IMR-90 (cell line): ENCODE measurements around the gene FAM53B. TPM values are rescaled to one million over a fixed set of nuclear protein-coding genes. Genes with fewer than 3 reads are reported as not detected.

Source experiments
- ATAC-seq: fragments of 200-7000 bp; cut with Tn5 transposase; 2 replicates; pipeline ENCODE4 v1.9.1; 2020; ENCODE audit warnings: low read depth, mild to moderate bottlenecking, moderate library complexity
- BruUV-seq: library from RNA; stranded (reverse); fragments of 400-500 nt; replicated peaks from 2 replicates; lab custom pipeline; 2021; lab: Mats Ljungman, UMichigan
- CTCF ChIA-PET: fragments of 300-600 bp; formaldehyde crosslinking; extraction: SDS; loops from one replicate; lab custom pipeline; 2021; ENCODE audit warnings: antibody characterized with exemption; lab: Yijun Ruan, JAX
- POLR2A ChIA-PET: fragments of 300-600 bp; sonication (Branson Sonifier 250); formaldehyde crosslinking; loops from one replicate; lab custom pipeline; 2022; ENCODE audit warnings: antibody characterized with exemption; ENCODE audit not compliant: unreplicated experiment; lab: Charles Lee
- DNase-seq: peaks from one replicate; pipeline ENCODE4 v3.0.0; 2013
- H2AFZ ChIP-seq: replicated peaks from 2 replicates; pipeline ENCODE3; 2013; ENCODE audit warnings: low read length, mild to moderate bottlenecking; ENCODE audit not compliant: poor library complexity
- H2AK5ac ChIP-seq: 2 replicates; pipeline ENCODE4 v1.6.1; 2013; ENCODE audit warnings: low read depth, low read length, inconsistent platforms
- H2AK9ac ChIP-seq: replicated peaks from 2 replicates; pipeline ENCODE3; 2013; ENCODE audit warnings: mild to moderate bottlenecking, low read depth, low read length, moderate library complexity; ENCODE audit not compliant: poor library complexity
- H2BK120ac ChIP-seq: 2 replicates; pipeline ENCODE4 v1.6.1; 2013; ENCODE audit warnings: low read depth, low read length, inconsistent platforms
- H2BK15ac ChIP-seq: 3 replicates; pipeline ENCODE4 v1.6.1; 2013; ENCODE audit warnings: low read depth, low read length, inconsistent platforms
- H2BK20ac ChIP-seq: 2 replicates; pipeline ENCODE4 v1.6.1; 2013; ENCODE audit warnings: low read depth, mild to moderate bottlenecking, inconsistent platforms, low read length, moderate library complexity
- H2BK5ac ChIP-seq: 2 replicates; pipeline ENCODE4 v1.6.1; 2013; ENCODE audit warnings: mild to moderate bottlenecking, low read depth, low read length, inconsistent platforms; ENCODE audit not compliant: poor library complexity, severe bottlenecking
- H3K14ac ChIP-seq: replicated peaks from 2 replicates; pipeline ENCODE4 v1.6.1; 2013; ENCODE audit warnings: low read depth, low read length, inconsistent platforms
- H3K18ac ChIP-seq: 2 replicates; pipeline ENCODE4 v1.6.1; 2013; ENCODE audit warnings: low read depth, low read length, control low read depth
- H3K23ac ChIP-seq: 2 replicates; pipeline ENCODE4 v1.6.1; 2013; ENCODE audit warnings: low read depth, low read length, inconsistent platforms
- H3K27ac ChIP-seq: 2 replicates; pipeline ENCODE4 v1.5.1; 2013; ENCODE audit warnings: mild to moderate bottlenecking, control low read depth, low read length; ENCODE audit not compliant: insufficient read depth
- H3K27me3 ChIP-seq: 2 replicates; pipeline ENCODE4 v1.6.1; 2013; ENCODE audit warnings: low read length; ENCODE audit not compliant: control insufficient read depth, insufficient read depth
- H3K36me3 ChIP-seq: 2 replicates; pipeline ENCODE4 v1.6.1; 2013; ENCODE audit warnings: low read length, mixed read lengths; ENCODE audit not compliant: control insufficient read depth, insufficient read depth
- H3K4ac ChIP-seq: 2 replicates; pipeline ENCODE4 v1.6.1; 2013; ENCODE audit warnings: low read depth, low read length, inconsistent platforms
- H3K4me1 ChIP-seq: 2 replicates; pipeline ENCODE4 v1.6.1; 2013; ENCODE audit warnings: low read length, mixed read lengths; ENCODE audit not compliant: control insufficient read depth, insufficient read depth
- H3K4me2 ChIP-seq: 2 replicates; pipeline ENCODE4 v1.6.1; 2013; ENCODE audit warnings: low read depth, mild to moderate bottlenecking, control low read depth, low read length, moderate library complexity
- H3K4me3 ChIP-seq: 2 replicates; pipeline ENCODE4 v1.5.1; 2013; ENCODE audit warnings: low read depth, mild to moderate bottlenecking, control low read depth, low read length, moderate library complexity; ENCODE audit not compliant: insufficient read depth
- H3K56ac ChIP-seq: 2 replicates; pipeline ENCODE4 v1.6.1; 2013; ENCODE audit warnings: low read length, inconsistent platforms; ENCODE audit not compliant: insufficient read depth; ENCODE audit errors: extremely low read depth
- H3K79me1 ChIP-seq, 2 experiments: 2 replicates each; pipeline ENCODE4 v1.6.1; 2013; ENCODE audit warnings: low read length in 2 of 2, inconsistent platforms in 1 of 2, low read depth in 1 of 2
- H3K9ac ChIP-seq: 2 replicates; pipeline ENCODE4 v1.6.1; 2013; ENCODE audit warnings: low read depth, low read length, control low read depth
- H3K9me1 ChIP-seq: 2 replicates; pipeline ENCODE4 v1.6.1; 2013; ENCODE audit warnings: low read length, inconsistent platforms; ENCODE audit not compliant: insufficient read depth
- H3K9me3 ChIP-seq: 2 replicates; pipeline ENCODE4 v1.6.1; 2013; ENCODE audit warnings: low read length; ENCODE audit not compliant: control insufficient read depth, insufficient read depth
- H4K20me1 ChIP-seq: 2 replicates; pipeline ENCODE4 v1.6.1; 2013; ENCODE audit warnings: low read length, inconsistent platforms; ENCODE audit not compliant: insufficient read depth
- H4K5ac ChIP-seq: 2 replicates; pipeline ENCODE4 v1.6.1; 2013; ENCODE audit warnings: mild to moderate bottlenecking, low read depth, low read length, control low read depth
- H4K8ac ChIP-seq, 2 experiments: 2 replicates each; pipeline ENCODE4 v1.6.1; 2013; ENCODE audit warnings: low read depth in 2 of 2, low read length in 2 of 2, control low read depth in 1 of 2, inconsistent platforms in 1 of 2
- H4K91ac ChIP-seq: 2 replicates; pipeline ENCODE4 v1.6.1; 2013; ENCODE audit warnings: low read depth, low read length, inconsistent platforms; ENCODE audit not compliant: insufficient read depth
- CEBPB ChIP-seq: IDR thresholded peaks from 2 replicates; pipeline ENCODE4 v1.6.1; 2012; ENCODE audit warnings: low read depth, low read length, improper control_type of control experiment
- CHD1 ChIP-seq: IDR thresholded peaks from 2 replicates; pipeline ENCODE4 v1.6.1; 2012; ENCODE audit warnings: low read depth, low read length, improper control_type of control experiment
- ELK1 ChIP-seq: fragments of 150-350 bp; IDR thresholded peaks from 2 replicates; pipeline ENCODE4 v1.6.1; 2016; ENCODE audit warnings: low read depth, mild to moderate bottlenecking, low read length, moderate library complexity, borderline replicate concordance
- FOS ChIP-seq: fragments of 150-350 bp; IDR thresholded peaks from 2 replicates; pipeline ENCODE4 v1.6.1; 2016; ENCODE audit warnings: low read depth, low read length
- MAFK ChIP-seq: IDR thresholded peaks from 2 replicates; pipeline ENCODE4 v1.6.1; 2012; ENCODE audit warnings: low read depth, low read length, improper control_type of control experiment
- MAZ ChIP-seq: IDR thresholded peaks from 2 replicates; pipeline ENCODE4 v1.6.1; 2012; ENCODE audit warnings: low read depth, mild to moderate bottlenecking, low read length, improper control_type of control experiment, moderate library complexity, borderline replicate concordance
- MXI1 ChIP-seq: IDR thresholded peaks from 2 replicates; pipeline ENCODE4 v1.6.1; 2012; ENCODE audit warnings: low read depth, mild to moderate bottlenecking, low read length, moderate library complexity, borderline replicate concordance
- RCOR1 ChIP-seq: IDR thresholded peaks from 2 replicates; pipeline ENCODE4 v1.6.1; 2012; ENCODE audit warnings: mild to moderate bottlenecking, low read length, improper control_type of control experiment; ENCODE audit not compliant: insufficient replicate concordance
- RFX5 ChIP-seq: IDR thresholded peaks from 2 replicates; pipeline ENCODE4 v1.8.0; 2012; ENCODE audit warnings: low read depth, mild to moderate bottlenecking, low read length, moderate library complexity
- SMC3 ChIP-seq: fragments of 150-350 bp; IDR thresholded peaks from 2 replicates; pipeline ENCODE4 v1.6.1; 2016; ENCODE audit warnings: low read depth, mild to moderate bottlenecking, antibody characterized with exemption, low read length, moderate library complexity
- USF2 ChIP-seq: fragments of 150-350 bp; IDR thresholded peaks from 2 replicates; pipeline ENCODE4 v1.6.1; 2017; ENCODE audit warnings: mild to moderate bottlenecking, antibody characterized with exemption, low read length, low read depth
- WGBS, 2 experiments: methylation state at CpG; one replicate each; pipeline versions ENCODE4 v1.1.5 to v1.1.7; 2013; ENCODE audit warnings: missing lambda C conversion rate in 2 of 2; ENCODE audit not compliant: insufficient read length in 1 of 2; ENCODE audit errors: extremely low coverage in 2 of 2; 5-methylcytosine and 5-hydroxymethylcytosine counted together
- dilution Hi-C: fragments of 300-500 bp; cut with HindIII; formaldehyde crosslinking; loops from one replicate; pipeline ENCODE4 v1.14.3; 2018; ENCODE audit warnings: low sequenced_read_pairs; ENCODE audit not compliant: unreplicated experiment
- in situ Hi-C: fragments of 300-500 bp; cut with MboI; formaldehyde crosslinking; loops from 3 replicates; pipeline ENCODE4 v1.14.3; 2019; ENCODE audit warnings: low sequenced_read_pairs, inconsistent platforms, mixed read lengths
- intact Hi-C: fragments of 100-400 bp; cut with micrococcal nuclease; formaldehyde crosslinking; loops from 2 replicates; pipeline ENCODE4 v1.10.0; 2022
- polyA plus RNA-seq, 3 experiments: library from polyadenylated mRNA; depleted of rRNA; stranded (reverse); fragments of >200 nt; gene quantifications; 2 replicates each; pipeline ENCODE4 v1.2.3, GENCODE V29; 2012; ENCODE audit warnings: low replicate concordance in 1 of 3
- total RNA-seq: library from RNA; depleted of rRNA; stranded (reverse); fragments of >200 nt; gene quantifications from 2 replicates; pipeline ENCODE4 v1.2.3, GENCODE V29; 2012

FAM53B gene
- total and polyA plus RNA-seq, 2 of the 4 experiments (the other 2 are of a cell fraction) = 3.8 to 5.7 TPM

GRCh38 chr10:124616836-124617130 is 127.4 kb downstream of the FAM53B start:
- Histone ChIP-seq H3K9me1 (no peaks in the 10 kb centered on the region), H3K27me3 (no peaks in the 10 kb centered on the region), H4K91ac (no peak overlapping the region), H3K9me3 (no peaks in the 10 kb centered on the region), H2BK5ac (no peak overlapping the region), H2BK20ac (no peak overlapping the region), H3K4ac (no peak overlapping the region), H3K14ac (no peak overlapping the region), H2AK5ac (no peak overlapping the region), H3K23ac (no peak overlapping the region), H3K36me3 (no peaks in the 10 kb centered on the region), H2AFZ (no peak overlapping the region), H3K4me1 (peaks cover 2% of the 10 kb centered on the region; the same call in 1 of the 2 replicates), H3K4me2 (no peak overlapping the region), H3K56ac (no peak overlapping the region), H3K27ac (no peak overlapping the region), H4K5ac (no peak overlapping the region), H2BK15ac (no peak overlapping the region), H3K79me1 (no peaks in the 10 kb centered on the region), H2AK9ac (no peak overlapping the region), H3K18ac (no peak overlapping the region), H3K4me3 (no peak overlapping the region), H4K20me1 (no peaks in the 10 kb centered on the region; the same call in 1 of the 2 replicates), H3K9ac (no peak overlapping the region), H4K8ac (no peak overlapping the region), H2BK120ac (no peak overlapping the region)
- in situ Hi-C loops = no loop called here
- POLR2A ChIA-PET = no interaction called here
- ATAC-seq (no peak), DNase-seq (no peak)
- dilution Hi-C loops = no loop called here
- BruUV-seq = no TSS peak
- no peak for TF ChIP-seq MXI1
- no peak for TF ChIP-seq RFX5
- no peak for TF ChIP-seq FOS
- no peak for TF ChIP-seq ELK1
- TF ChIP-seq MAZ = no peak
- no peak for TF ChIP-seq CHD1
- no peak for TF ChIP-seq RCOR1
- no peak for TF ChIP-seq CEBPB
- no peak for TF ChIP-seq USF2
- TF ChIP-seq MAFK = no peak
- no peak for TF ChIP-seq SMC3
- no CpG with 5 or more reads among the region's 4 CpGs for WGBS, 2 experiments
- CTCF ChIA-PET = no interaction called here
- intact Hi-C loops = no loop called here
